HEK293T (cell line): ENCODE results near the gene KNSTRN.

Source experiments
- CTCF ChIA-PET: fragments of 350-600 bp; formaldehyde crosslinking; extraction: SDS; loops from one replicate; lab custom pipeline; 2021; ENCODE audit warnings: antibody characterized with exemption, inconsistent platforms; lab: Yijun Ruan, JAX
- POLR2A ChIA-PET: fragments of 350-600 bp; formaldehyde crosslinking; extraction: SDS; loops from one replicate; lab custom pipeline; 2020; ENCODE audit warnings: antibody characterized with exemption, inconsistent platforms; lab: Yijun Ruan, JAX
- DNase-seq: peaks from one replicate; pipeline ENCODE4 v3.0.0; 2012; ENCODE audit warnings: mixed read lengths; ENCODE audit errors: extremely low spot score
- ARNT ChIP-seq: fragments of 450-650 bp; IDR thresholded peaks from 2 replicates; pipeline ENCODE4 v1.6.1; 2017; ENCODE audit warnings: mild to moderate bottlenecking
- BHLHE40 ChIP-seq: fragments of 450-650 bp; IDR thresholded peaks from 2 replicates; pipeline ENCODE4 v1.6.1; 2016; ENCODE audit warnings: mild to moderate bottlenecking, moderate library complexity, borderline replicate concordance
- CTBP1 ChIP-seq: fragments of 450-650 bp; IDR thresholded peaks from 2 replicates; pipeline ENCODE4 v1.6.1; 2016; ENCODE audit warnings: borderline replicate concordance
- ELF4 ChIP-seq: fragments of 450-650 bp; IDR thresholded peaks from 2 replicates; pipeline ENCODE4 v1.6.1; 2017; ENCODE audit warnings: antibody characterized with exemption
- FOXA1 ChIP-seq: fragments of 450-650 bp; IDR thresholded peaks from 2 replicates; pipeline ENCODE4 v1.6.1; 2016; ENCODE audit warnings: mild to moderate bottlenecking
- FOXK2 ChIP-seq: fragments of 450-650 bp; IDR thresholded peaks from 2 replicates; pipeline ENCODE4 v1.6.1; 2016; ENCODE audit warnings: mild to moderate bottlenecking
- FOXM1 ChIP-seq: fragments of 450-650 bp; IDR thresholded peaks from 2 replicates; pipeline ENCODE4 v1.6.1; 2017; ENCODE audit warnings: mild to moderate bottlenecking, borderline replicate concordance
- HDGF ChIP-seq: fragments of 450-650 bp; IDR thresholded peaks from 2 replicates; pipeline ENCODE4 v1.6.1; 2017; ENCODE audit warnings: antibody characterized with exemption, borderline replicate concordance
- L3MBTL2 ChIP-seq: fragments of 450-650 bp; conservative IDR thresholded peaks from 2 replicates; pipeline ENCODE4 v1.6.1; 2016; ENCODE audit warnings: mild to moderate bottlenecking
- LEF1 ChIP-seq: fragments of 450-650 bp; IDR thresholded peaks from 2 replicates; pipeline ENCODE4 v1.6.1; 2017; ENCODE audit warnings: mild to moderate bottlenecking, borderline replicate concordance
- NFRKB ChIP-seq: fragments of 450-650 bp; IDR thresholded peaks from 2 replicates; pipeline ENCODE4 v1.6.1; 2016; ENCODE audit warnings: mild to moderate bottlenecking, moderate library complexity
- PKNOX1 ChIP-seq: fragments of 450-650 bp; IDR thresholded peaks from 2 replicates; pipeline ENCODE4 v1.6.1; 2016
- SP1 ChIP-seq: fragments of 450-650 bp; IDR thresholded peaks from 2 replicates; pipeline ENCODE4 v1.6.1; 2017
- SUZ12 ChIP-seq: fragments of 450-650 bp; IDR thresholded peaks from 2 replicates; pipeline ENCODE4 v1.6.1; 2016; ENCODE audit warnings: mild to moderate bottlenecking
- TARDBP ChIP-seq: fragments of 450-650 bp; IDR thresholded peaks from 2 replicates; pipeline ENCODE4 v1.6.1; 2016
- ZNF384 ChIP-seq: fragments of 450-650 bp; IDR thresholded peaks from 2 replicates; pipeline ENCODE4 v1.6.1; 2016

The KNSTRN gene

GRCh38 chr15:40410476-40410875 is 28.0 kb downstream of the KNSTRN start:
- no peak for TF ChIP-seq ARNT
- no peak for TF ChIP-seq FOXA1
- no peak for TF ChIP-seq SUZ12
- no peak for TF ChIP-seq HDGF
- TF ChIP-seq FOXK2: no peak
- TF ChIP-seq NFRKB: no peak
- no peak for TF ChIP-seq TARDBP
- TF ChIP-seq L3MBTL2: no peak
- no peak for TF ChIP-seq BHLHE40
- TF ChIP-seq ELF4: no peak
- TF ChIP-seq SP1: no peak
- TF ChIP-seq CTBP1: no peak
- TF ChIP-seq FOXM1: no peak
- TF ChIP-seq ZNF384: no peak
- TF ChIP-seq LEF1: no peak
- no peak for TF ChIP-seq PKNOX1
- ChIA-PET CTCF (no interaction called here), POLR2A (no interaction called here)
- no peak for DNase-seq

GRCh38 chr15:40412095-40412759 is 29.7 kb downstream of the KNSTRN start:
- POLR2A ChIA-PET: interaction anchor here (1.6 kb wide), 1 partner anchor 9 kb away, joined by 3 read pairs; no protein-coding TSS in a partner anchor
- TF ChIP-seq L3MBTL2 (no peak), ARNT (no peak), ELF4 (no peak), FOXM1 (no peak), ZNF384 (no peak), PKNOX1 (no peak), CTBP1 (no peak), SUZ12 (no peak), SP1 (no peak), TARDBP (no peak), HDGF (no peak), NFRKB (no peak), LEF1 (no peak), FOXK2 (no peak), FOXA1 (no peak), BHLHE40 (no peak)
- DNase-seq: no peak
- CTCF ChIA-PET: no interaction called here

- no peak for TF ChIP-seq L3MBTL2
- TF ChIP-seq BHLHE40: no peak
- TF ChIP-seq PKNOX1: no peak
- no peak for TF ChIP-seq FOXA1
- no peak for TF ChIP-seq NFRKB
- no peak for TF ChIP-seq FOXM1
- CTCF ChIA-PET: no interaction called here
- DNase-seq: no peak
- POLR2A ChIA-PET: interaction anchor here (1.6 kb wide), 1 partner anchor 8 kb away, joined by 3 read pairs; no protein-coding TSS in a partner anchor
Measured at GRCh38 chr15:40413036-40413435, 30.5 kb downstream of the KNSTRN start.

GRCh38 chr15:40414816-40415215 is 32.3 kb downstream of the KNSTRN start:
- ChIA-PET CTCF (no interaction called here), POLR2A (interaction anchor here (3.3 kb wide), 1 partner anchor 9 kb away, joined by 15 read pairs; the partner anchor contains the start of gene IVD)
- no peak for DNase-seq
- no peak for TF ChIP-seq FOXK2
- no peak for TF ChIP-seq LEF1
- no peak for TF ChIP-seq PKNOX1
- no peak for TF ChIP-seq L3MBTL2
- TF ChIP-seq SP1: no peak
- TF ChIP-seq FOXM1: no peak
- no peak for TF ChIP-seq ARNT
- TF ChIP-seq FOXA1: no peak
- TF ChIP-seq ZNF384: no peak
- TF ChIP-seq HDGF: no peak
- no peak for TF ChIP-seq SUZ12
- no peak for TF ChIP-seq NFRKB
- TF ChIP-seq BHLHE40: no peak
- TF ChIP-seq CTBP1: no peak

GRCh38 chr15:40415226-40415625 is 32.7 kb downstream of the KNSTRN start:
- CTCF ChIA-PET: no interaction called here
- TF ChIP-seq FOXM1 (no peak), HDGF (no peak), FOXK2 (no peak), SUZ12 (no peak), PKNOX1 (no peak), ARNT (no peak), SP1 (no peak), ELF4 (no peak), ZNF384 (no peak), CTBP1 (no peak), BHLHE40 (no peak), FOXA1 (no peak), L3MBTL2 (no peak)
- POLR2A ChIA-PET: interaction anchor here (3.3 kb wide), 1 partner anchor 9 kb away, joined by 15 read pairs; the partner anchor contains the start of gene IVD
- DNase-seq: no peak
